Activated CD4-positive, alpha-beta T cell treated with anti-CD3 and anti-CD28 coated beads, Interleukin-2, amount 10 ng/mL, durations not matched to agents 24 days and 14 days (primary cell): Measurements from ENCODE around the gene TRMT61B. TPM values are rescaled to one million over a fixed set of nuclear protein-coding genes. Genes with fewer than 3 reads are reported as not detected.

Experiments
- DNase-seq: peaks from one replicate; pipeline ENCODE4 v3.0.0; 2022
- H3K27ac Mint-ChIP-seq: one replicate; pipeline ENCODE4 v1.8.0; 2022; ENCODE audit warnings: mild to moderate bottlenecking, mixed read lengths
- H3K27me3 Mint-ChIP-seq: one replicate; pipeline ENCODE4 v1.8.0; 2022; ENCODE audit warnings: mixed read lengths
- H3K36me3 Mint-ChIP-seq: one replicate; pipeline ENCODE4 v1.8.0; 2022; ENCODE audit warnings: low read depth, mild to moderate bottlenecking, mixed read lengths
- H3K4me1 Mint-ChIP-seq: one replicate; pipeline ENCODE4 v1.8.0; 2021; ENCODE audit warnings: mixed read lengths
- H3K4me3 Mint-ChIP-seq: one replicate; pipeline ENCODE4 v1.8.0; 2022; ENCODE audit warnings: mild to moderate bottlenecking, moderate library complexity, mixed read lengths
- H3K9me3 Mint-ChIP-seq: one replicate; pipeline ENCODE4 v1.8.0; 2021; ENCODE audit warnings: mixed read lengths
- intact Hi-C: fragments of 100-400 bp; cut with micrococcal nuclease; formaldehyde crosslinking; loops from one replicate; pipeline ENCODE4 v1.15.1; 2023
- total RNA-seq: library from RNA; stranded (reverse); gene quantifications from 2 replicates; pipeline ENCODE4 v1.2.3, GENCODE V29; 2022

TRMT61B gene
- total RNA-seq, 1 donor from 2014 or later = 18.9 TPM

- DNase-seq = no peak
- peaks cover 3% of the 10 kb centered on the region for H3K27me3 Mint-ChIP-seq
- H3K9me3 Mint-ChIP-seq = no peaks in the 10 kb centered on the region
- no peak overlapping the region for H3K4me3 Mint-ChIP-seq
- no peaks in the 10 kb centered on the region for H3K36me3 Mint-ChIP-seq
- no peak overlapping the region for H3K27ac Mint-ChIP-seq
- intact Hi-C loops = loop anchor here (10.0 kb wide), 1 partner anchor 186 kb away; no protein-coding TSS in a partner anchor
- peaks cover 6% of the 10 kb centered on the region for H3K4me1 Mint-ChIP-seq
Observed at GRCh38 chr2:28828382-28828781, 41.7 kb downstream of the TRMT61B start.

- H3K4me3 Mint-ChIP-seq = no peak overlapping the region
- H3K27me3 Mint-ChIP-seq = peaks cover 5% of the 10 kb centered on the region
- DNase-seq = no peak
- H3K9me3 Mint-ChIP-seq = no peaks in the 10 kb centered on the region
- intact Hi-C loops = loop anchor here (5.0 to 10.0 kb wide), 4 partner anchors 72 to 1017 kb away; no protein-coding TSS in a partner anchor
- H3K4me1 Mint-ChIP-seq = peaks cover 8% of the 10 kb centered on the region
- no peaks in the 10 kb centered on the region for H3K36me3 Mint-ChIP-seq
- H3K27ac Mint-ChIP-seq = no peak overlapping the region
Observed at GRCh38 chr2:28824870-28825269, 45.2 kb downstream of the TRMT61B start.

GRCh38 chr2:28824207-28824606 is 45.9 kb downstream of the TRMT61B start:
- Mint-ChIP-seq H3K27ac (no peak overlapping the region), H3K9me3 (no peaks in the 10 kb centered on the region), H3K36me3 (no peaks in the 10 kb centered on the region), H3K4me1 (peaks cover 8% of the 10 kb centered on the region), H3K4me3 (no peak overlapping the region), H3K27me3 (peaks cover 5% of the 10 kb centered on the region)
- intact Hi-C loops = loop anchor here (5.0 to 10.0 kb wide), 4 partner anchors 73 to 1018 kb away; no protein-coding TSS in a partner anchor
- DNase-seq = no peak

GRCh38 chr2:28822036-28822435 is 48.1 kb downstream of the TRMT61B start:
- no peak for DNase-seq
- H3K4me1 Mint-ChIP-seq = peaks cover 5% of the 10 kb centered on the region
- peaks cover 5% of the 10 kb centered on the region for H3K27me3 Mint-ChIP-seq
- intact Hi-C loops = loop anchor here (5.0 to 10.0 kb wide), 4 partner anchors 75 to 1020 kb away; no protein-coding TSS in a partner anchor
- H3K36me3 Mint-ChIP-seq = no peaks in the 10 kb centered on the region
- no peak overlapping the region for H3K27ac Mint-ChIP-seq
- no peak overlapping the region for H3K4me3 Mint-ChIP-seq
- no peaks in the 10 kb centered on the region for H3K9me3 Mint-ChIP-seq

GRCh38 chr2:28821295-28821958 is 48.7 kb downstream of the TRMT61B start:
- Mint-ChIP-seq H3K9me3 (no peaks in the 10 kb centered on the region), H3K27me3 (peaks cover 5% of the 10 kb centered on the region), H3K27ac (no peak overlapping the region), H3K36me3 (no peaks in the 10 kb centered on the region), H3K4me3 (no peak overlapping the region), H3K4me1 (peaks cover 5% of the 10 kb centered on the region)
- DNase-seq = peak; percentile 92
- intact Hi-C loops = loop anchor here (2.0 to 10.0 kb wide), 6 partner anchors 76 to 1021 kb away; no protein-coding TSS in a partner anchor

- intact Hi-C loops = loop anchor here (1.0 kb wide), 1 partner anchor 8 kb away; the partner anchor contains the start of gene SPDYA
- peaks cover 2% of the 10 kb centered on the region for H3K27me3 Mint-ChIP-seq
- no peaks in the 10 kb centered on the region for H3K36me3 Mint-ChIP-seq
- no peaks in the 10 kb centered on the region for H3K9me3 Mint-ChIP-seq
- no peak overlapping the region for H3K27ac Mint-ChIP-seq
- no peak overlapping the region for H3K4me3 Mint-ChIP-seq
- peaks cover 5% of the 10 kb centered on the region for H3K4me1 Mint-ChIP-seq
- no peak for DNase-seq
Observed at GRCh38 chr2:28818053-28818452, 52.1 kb downstream of the TRMT61B start.

GRCh38 chr2:28810384-28811285 is 59.5 kb downstream of the TRMT61B start, which contains the start of gene SPDYA:
Gene SPDYA, plus strand, starts transcription at chr2:28810834. Its CDS starts 5,181 bp downstream, at chr2:28816015.
- Mint-ChIP-seq H3K27ac (peak within 1 kb of the TSS; percentile 80), H3K27me3 (peaks cover 4% of the 10 kb centered on the region), H3K4me3 (peak within 1 kb of the TSS; percentile 86), H3K4me1 (peaks cover 10% of the 10 kb centered on the region), H3K36me3 (peaks cover 10% of the 10 kb centered on the region), H3K9me3 (no peaks in the 10 kb centered on the region)
- peak; percentile 94 for DNase-seq
- intact Hi-C loops = loop anchor here (1.0 kb wide), 1 partner anchor 8 kb away; no protein-coding TSS in a partner anchor

- Mint-ChIP-seq H3K9me3 (no peaks in the 10 kb centered on the region), H3K27me3 (peaks cover 4% of the 10 kb centered on the region)
Observed at GRCh38 chr2:28809927-28810326, 60.2 kb downstream of the TRMT61B start.

GRCh38 chr2:28802975-28803429 is 67.1 kb downstream of the TRMT61B start:
- H3K9me3 Mint-ChIP-seq = no peaks in the 10 kb centered on the region
- DNase-seq = no peak
- H3K4me3 Mint-ChIP-seq = no peak overlapping the region
- no peak overlapping the region for H3K27ac Mint-ChIP-seq
- peaks cover 4% of the 10 kb centered on the region for H3K4me1 Mint-ChIP-seq
- peaks cover 53% of the 10 kb centered on the region for H3K36me3 Mint-ChIP-seq
- no peaks in the 10 kb centered on the region for H3K27me3 Mint-ChIP-seq
- intact Hi-C loops = no loop called here

More at GRCh38 chr2:28809927-28810326, 60.2 kb downstream of the TRMT61B start:
- H3K27ac Mint-ChIP-seq = peak overlapping the region; percentile 34
- no peak for DNase-seq
- H3K4me3 Mint-ChIP-seq = peak overlapping the region; percentile 86
- peaks cover 10% of the 10 kb centered on the region for H3K4me1 Mint-ChIP-seq
- peaks cover 12% of the 10 kb centered on the region for H3K36me3 Mint-ChIP-seq
- intact Hi-C loops = loop anchor here (1.0 kb wide), 1 partner anchor 8 kb away; no protein-coding TSS in a partner anchor

- Mint-ChIP-seq H3K4me1 (peaks cover 13% of the 10 kb centered on the region), H3K4me3 (no peak overlapping the region), H3K27ac (no peak overlapping the region), H3K9me3 (no peaks in the 10 kb centered on the region), H3K27me3 (no peaks in the 10 kb centered on the region), H3K36me3 (peaks cover 60% of the 10 kb centered on the region)
- no peak for DNase-seq
- intact Hi-C loops = no loop called here
Observed at GRCh38 chr2:28801726-28802125, 68.4 kb downstream of the TRMT61B start.

Other genes with a start within 250 kb of the TRMT61B start
- gene PPP1CB, start 118.5 kb downstream of the TRMT61B start, total RNA-seq = 246 and 251 TPM in 2 replicates
- 1.9 TPM in 2 replicates for gene SPDYA, start 59.5 kb downstream of the TRMT61B start, total RNA-seq
- 181 and 190 TPM in 2 replicates for gene WDR43, start 24.4 kb upstream of the TRMT61B start, total RNA-seq
- gene TOGARAM2, start 111.0 kb upstream of the TRMT61B start, total RNA-seq = 4.8 and 6.7 TPM in 2 replicates
- not detected in 2 replicates for gene PCARE, start 204.2 kb upstream of the TRMT61B start, total RNA-seq
- gene CLIP4, start 245.1 kb upstream of the TRMT61B start, total RNA-seq = 23.6 and 24.1 TPM in 2 replicates